OCI-LY1 (cell line): ENCODE measurements around the gene DYSF.
"Not testable (repeated sequence)": the region's sequence is repeated elsewhere in the genome, so short reads cannot be mapped to it uniquely, and the experiment has no call there.

Experiments
- H2AFZ ChIP-seq: fragments of 200-600 bp; sonication (generic), shearing (Covaris generic); 2 replicates; pipeline ENCODE4 v1.6.0; 2014; ENCODE audit warnings: antibody characterized with exemption, mild to moderate bottlenecking, low read length
- H3F3A ChIP-seq: fragments of 200-600 bp; sonication (generic), shearing (Covaris generic); 2 replicates; pipeline ENCODE4 v1.6.0; 2014; ENCODE audit warnings: mild to moderate bottlenecking, antibody characterized with exemption, low read length, moderate library complexity; ENCODE audit not compliant: insufficient read depth
- H3K27ac ChIP-seq: fragments of 200-600 bp; sonication (generic); 2 replicates; pipeline ENCODE4 v1.5.1; 2014; ENCODE audit warnings: low read length, mixed run types, mild to moderate bottlenecking, low read depth; ENCODE audit not compliant: poor library complexity, severe bottlenecking
- H3K27me3 ChIP-seq: fragments of 200-600 bp; sonication (generic); 2 replicates; pipeline ENCODE4 v1.6.0; 2014; ENCODE audit warnings: antibody characterized with exemption, mild to moderate bottlenecking, low read length, moderate library complexity; ENCODE audit not compliant: insufficient read depth
- H3K36me3 ChIP-seq: fragments of 200-600 bp; sonication (generic); 2 replicates; pipeline ENCODE4 v1.6.1; 2014; ENCODE audit warnings: mild to moderate bottlenecking, antibody characterized with exemption, low read length, moderate library complexity, mixed read lengths; ENCODE audit not compliant: insufficient read depth
- H3K4me1 ChIP-seq: fragments of 200-600 bp; sonication (generic); 2 replicates; pipeline ENCODE4 v1.5.1; 2014; ENCODE audit warnings: mild to moderate bottlenecking, low read length, moderate library complexity; ENCODE audit not compliant: insufficient read depth, severe bottlenecking
- H3K4me2 ChIP-seq: fragments of 200-600 bp; sonication (generic), shearing (Covaris generic); 2 replicates; pipeline ENCODE4 v1.6.1; 2014; ENCODE audit warnings: low read length
- H3K4me3 ChIP-seq: fragments of 200-600 bp; sonication (generic); 2 replicates; pipeline ENCODE4 v1.5.1; 2014; ENCODE audit warnings: low read length, low read depth, mild to moderate bottlenecking, mixed read lengths; ENCODE audit not compliant: poor library complexity, severe bottlenecking
- H3K79me2 ChIP-seq: fragments of 200-600 bp; shearing (Covaris generic); 2 replicates; pipeline ENCODE4 v1.6.1; 2016; ENCODE audit warnings: mixed run types, low read length, mixed read lengths; ENCODE audit not compliant: insufficient read depth
- H3K9ac ChIP-seq: fragments of 200-600 bp; sonication (generic), shearing (Covaris generic); 2 replicates; pipeline ENCODE4 v1.6.1; 2014; ENCODE audit warnings: mild to moderate bottlenecking, low read length, mixed read lengths
- H3K9me2 ChIP-seq: fragments of 200-600 bp; sonication (generic), shearing (Covaris generic); 2 replicates; pipeline ENCODE4 v1.6.1; 2014; ENCODE audit warnings: low read depth, mild to moderate bottlenecking, low read length, mixed read lengths
- H3K9me3 ChIP-seq: fragments of 200-600 bp; shearing (Covaris generic); 2 replicates; pipeline ENCODE4 v1.6.1; 2014; ENCODE audit warnings: low read length, mixed read lengths
- H4K20me1 ChIP-seq: fragments of 200-600 bp; sonication (generic), shearing (Covaris generic); 2 replicates; pipeline ENCODE4 v1.6.0; 2016; ENCODE audit warnings: mild to moderate bottlenecking, low read length; ENCODE audit not compliant: insufficient read depth
- EZH2 ChIP-seq: fragments of 200-600 bp; sonication (generic), shearing (Covaris generic); IDR thresholded peaks from 2 replicates; pipeline ENCODE4 v1.8.0; 2017; ENCODE audit warnings: borderline replicate concordance, mixed run types, mild to moderate bottlenecking, antibody characterized with exemption, low read length, moderate library complexity, mixed read lengths
- TF ChIP-seq, protein P1 (sequence below): fragments of 200-600 bp; sonication (generic), shearing (Covaris generic); IDR thresholded peaks from 2 replicates; pipeline ENCODE4 v1.5.1; 2017; ENCODE audit warnings: mild to moderate bottlenecking, antibody characterized with exemption, low read length, moderate library complexity, mixed read lengths

The DYSF gene

GRCh38 chr2:71453404-71454220 is at the start of gene DYSF:
DYSF (plus strand) TSS chr2:71453561.
- no peaks in the 10 kb centered on the region for H4K20me1 ChIP-seq
- H3K27ac ChIP-seq, result no peak within 1 kb of the TSS
- H3K4me2 ChIP-seq, result no peak within 1 kb of the TSS
- no peak within 1 kb of the TSS for H2AFZ ChIP-seq
- H3K4me1 ChIP-seq, result no peaks in the 10 kb centered on the region
- H3K4me3 ChIP-seq, result no peak within 1 kb of the TSS
- TF ChIP-seq, protein P1, sequence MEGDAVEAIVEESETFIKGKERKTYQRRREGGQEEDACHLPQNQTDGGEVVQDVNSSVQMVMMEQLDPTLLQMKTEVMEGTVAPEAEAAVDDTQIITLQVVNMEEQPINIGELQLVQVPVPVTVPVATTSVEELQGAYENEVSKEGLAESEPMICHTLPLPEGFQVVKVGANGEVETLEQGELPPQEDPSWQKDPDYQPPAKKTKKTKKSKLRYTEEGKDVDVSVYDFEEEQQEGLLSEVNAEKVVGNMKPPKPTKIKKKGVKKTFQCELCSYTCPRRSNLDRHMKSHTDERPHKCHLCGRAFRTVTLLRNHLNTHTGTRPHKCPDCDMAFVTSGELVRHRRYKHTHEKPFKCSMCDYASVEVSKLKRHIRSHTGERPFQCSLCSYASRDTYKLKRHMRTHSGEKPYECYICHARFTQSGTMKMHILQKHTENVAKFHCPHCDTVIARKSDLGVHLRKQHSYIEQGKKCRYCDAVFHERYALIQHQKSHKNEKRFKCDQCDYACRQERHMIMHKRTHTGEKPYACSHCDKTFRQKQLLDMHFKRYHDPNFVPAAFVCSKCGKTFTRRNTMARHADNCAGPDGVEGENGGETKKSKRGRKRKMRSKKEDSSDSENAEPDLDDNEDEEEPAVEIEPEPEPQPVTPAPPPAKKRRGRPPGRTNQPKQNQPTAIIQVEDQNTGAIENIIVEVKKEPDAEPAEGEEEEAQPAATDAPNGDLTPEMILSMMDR, result no peak
- no peak for TF ChIP-seq EZH2
- H3K9ac ChIP-seq, result no peak within 1 kb of the TSS
- no peaks in the 10 kb centered on the region for H3K9me3 ChIP-seq
- H3K27me3 ChIP-seq, result no peaks in the 10 kb centered on the region
- H3K36me3 ChIP-seq, result no peaks in the 10 kb centered on the region
- H3F3A ChIP-seq, result no peaks in the 10 kb centered on the region
- no peaks in the 10 kb centered on the region for H3K9me2 ChIP-seq
- H3K79me2 ChIP-seq, result no peaks in the 10 kb centered on the region

DNA sequence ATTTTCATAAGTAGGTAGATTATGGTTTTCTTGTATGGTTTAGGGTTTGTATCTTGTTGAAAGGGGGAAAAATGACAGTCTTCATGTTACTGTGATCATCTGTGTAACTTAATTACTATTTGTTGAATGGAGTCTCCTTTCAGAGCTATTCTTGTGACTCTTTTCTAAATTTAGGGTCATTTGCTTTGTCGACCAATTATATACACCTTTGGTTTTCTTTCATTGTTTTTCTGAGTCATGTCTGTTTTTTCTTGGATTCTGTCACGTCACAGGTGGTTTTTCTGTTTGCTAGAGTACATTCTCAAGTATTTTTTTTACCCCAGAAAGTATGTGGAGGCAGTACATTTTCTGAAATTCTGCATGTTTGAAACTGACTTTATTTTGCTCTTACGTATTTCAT is 43.8 kb upstream of the DYSF start:
- H3K4me3 ChIP-seq, result no peak overlapping the region

DNA sequence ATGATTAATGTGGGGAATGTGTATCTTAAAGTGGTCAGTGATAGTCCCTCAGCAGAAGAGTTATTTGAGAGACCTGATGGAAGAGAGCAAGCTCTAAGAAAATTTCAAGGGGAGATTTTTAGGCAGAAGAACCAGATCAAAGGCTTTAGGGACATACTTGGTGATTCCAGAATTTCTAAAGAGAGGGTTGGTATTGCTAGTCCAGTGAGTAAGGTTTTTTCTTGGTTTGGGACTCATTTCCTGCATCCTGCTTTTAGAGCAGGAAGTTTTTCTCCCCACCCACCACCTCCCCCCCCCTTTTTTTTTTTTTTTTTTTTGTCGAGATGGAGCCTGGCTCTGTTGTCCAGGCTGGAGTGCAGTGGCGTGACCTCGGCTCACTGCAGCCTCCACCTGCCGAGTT is 42.7 kb upstream of the DYSF start:
- Histone ChIP-seq H3K27me3 (no peaks in the 10 kb centered on the region), H4K20me1 (no peaks in the 10 kb centered on the region), H3K4me3 (no peak overlapping the region), H3K9me3 (no peaks in the 10 kb centered on the region), H2AFZ (no peak overlapping the region), H3F3A (no peaks in the 10 kb centered on the region), H3K9me2 (no peaks in the 10 kb centered on the region), H3K4me1 (no peaks in the 10 kb centered on the region), H3K79me2 (no peaks in the 10 kb centered on the region), H3K27ac (no peak overlapping the region), H3K4me2 (no peak overlapping the region), H3K9ac (no peak overlapping the region), H3K36me3 (peaks cover 50% of the 10 kb centered on the region)
- TF ChIP-seq, protein P1, result no peak
- TF ChIP-seq EZH2, result no peak

More for the DNA sequence above, 43.8 kb upstream of the DYSF start:
- TF ChIP-seq, protein P1, result no peak
- TF ChIP-seq EZH2, result no peak
- Histone ChIP-seq H3K27me3 (no peaks in the 10 kb centered on the region), H4K20me1 (no peaks in the 10 kb centered on the region), H3K4me1 (no peaks in the 10 kb centered on the region), H3K4me2 (no peak overlapping the region), H3K79me2 (no peaks in the 10 kb centered on the region), H3K9ac (no peak overlapping the region), H3K36me3 (peaks cover 61% of the 10 kb centered on the region), H2AFZ (no peak overlapping the region), H3K27ac (no peak overlapping the region), H3K9me2 (no peaks in the 10 kb centered on the region), H3K9me3 (no peaks in the 10 kb centered on the region), H3F3A (no peaks in the 10 kb centered on the region)

- not testable (repeated sequence) for H3F3A ChIP-seq, H3K4me1 ChIP-seq, H3K27me3 ChIP-seq, H3K9ac ChIP-seq, H2AFZ ChIP-seq, H3K4me2 ChIP-seq, H3K9me3 ChIP-seq, H3K9me2 ChIP-seq, H3K79me2 ChIP-seq, H4K20me1 ChIP-seq
- Histone ChIP-seq H3K36me3 (peaks cover 12% of the 10 kb centered on the region; the same call in 1 of the 2 replicates), H3K27ac (peak overlapping the region; percentile 86), H3K4me3 (peak overlapping the region; percentile 63)
These were observed 36.5 kb upstream of the DYSF start for GRCh38 chr2:71416866-71417265.
